Islet precursor cell (in vitro differentiated cells): ENCODE results near the gene SLC9A3.
"Not testable (repeated sequence)": the region's sequence is repeated elsewhere in the genome, so short reads cannot be mapped to it uniquely, and the experiment has no call there.

Experiments used
- DNase-seq: peaks from one replicate; pipeline ENCODE4 v3.0.0-alpha.2; 2018

SLC9A3 gene

GRCh38 chr5:524973-525761, 918 bp upstream of the SLC9A3 start:
- DNase-seq, result no peak

DNA sequence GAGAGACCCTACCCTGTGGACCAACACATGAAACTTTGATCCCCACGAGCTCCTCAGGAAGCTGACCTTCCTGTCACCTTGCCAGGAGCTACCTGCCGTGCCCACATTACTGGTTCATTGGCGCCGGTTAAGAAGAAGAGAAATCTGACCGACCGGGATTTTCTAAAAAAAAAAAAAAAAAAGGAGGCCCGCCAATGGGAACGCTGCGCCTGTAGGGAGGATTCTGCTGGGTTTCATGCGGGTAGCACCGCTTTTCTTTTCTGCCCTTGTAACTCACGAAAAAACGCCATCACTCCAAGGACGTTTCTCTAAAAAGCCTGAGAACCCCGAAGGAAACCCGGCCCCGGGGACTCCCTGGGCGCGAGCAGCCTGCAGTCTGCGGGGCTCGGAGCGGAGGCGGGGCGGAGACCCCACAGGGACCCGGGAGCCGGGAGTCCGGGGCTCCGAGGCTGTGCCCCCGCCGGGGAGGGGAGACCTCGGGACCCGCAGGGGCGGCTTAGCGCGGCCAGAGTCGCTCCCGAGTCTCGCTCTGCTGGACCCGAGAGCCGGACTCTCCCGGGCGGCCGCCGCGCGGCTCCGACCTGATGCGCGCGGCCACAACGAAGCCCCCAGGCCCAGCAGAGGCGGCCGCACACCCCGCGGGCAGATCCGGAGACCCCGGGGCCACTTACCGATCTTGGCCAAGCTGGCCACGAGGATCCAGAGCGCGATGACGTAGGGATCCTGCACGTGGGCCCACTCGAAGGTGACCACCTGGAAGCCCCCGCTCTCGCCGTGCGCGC, 617 bp downstream of the SLC9A3 start:
- DNase-seq, result no peak

DNA sequence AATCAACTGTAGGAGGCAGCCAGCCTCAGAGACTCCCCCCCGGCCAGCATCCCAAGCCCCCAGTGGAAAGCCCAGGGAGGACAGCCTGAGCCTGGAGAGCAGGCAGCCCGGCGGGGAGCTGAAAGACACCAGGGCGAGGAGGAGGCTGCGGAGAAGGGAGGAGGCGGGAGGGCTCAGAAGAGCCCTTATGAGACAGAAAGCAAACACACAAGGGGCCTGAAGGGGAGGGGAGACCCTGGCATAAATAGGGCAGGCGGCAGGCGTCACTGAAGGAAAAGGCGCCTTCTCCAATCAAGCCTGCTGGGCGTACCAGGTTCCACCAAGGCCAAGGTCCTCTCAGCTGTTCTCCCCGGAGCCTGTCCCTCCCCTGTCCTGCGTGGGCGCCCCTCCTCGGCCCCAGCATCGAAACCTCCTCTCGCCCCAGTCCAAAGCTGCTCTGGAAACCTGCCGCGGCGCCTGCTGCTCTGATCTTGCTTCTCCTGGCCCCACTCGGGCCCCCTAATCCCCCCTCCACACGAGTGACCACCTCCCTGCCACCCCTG, 1.3 kb downstream of the SLC9A3 start:
- no peak for DNase-seq

GRCh38 chr5:522116-522515, 2.1 kb downstream of the SLC9A3 start:
- no peak for DNase-seq

DNA sequence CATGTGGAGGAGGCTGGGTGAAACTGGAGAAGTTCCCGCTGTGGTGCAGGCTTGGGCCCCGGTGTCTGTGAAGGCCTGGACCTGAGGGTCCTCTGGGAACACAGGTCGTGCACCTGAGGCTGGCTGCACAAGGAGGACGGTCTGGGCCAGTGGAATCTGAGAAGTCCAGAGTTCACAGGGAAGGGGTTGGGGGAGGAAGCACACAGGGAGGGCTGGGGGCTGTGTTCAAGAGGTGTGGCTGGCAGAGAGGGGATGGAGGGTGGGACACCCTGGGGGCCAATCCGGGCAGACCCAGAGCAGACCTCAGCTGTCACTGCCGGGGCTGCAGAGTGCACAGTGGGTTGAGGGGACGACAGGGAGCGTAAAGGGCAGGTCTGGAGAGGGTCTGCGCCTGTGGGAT, 2.6 kb downstream of the SLC9A3 start:
- no peak for DNase-seq

DNA sequence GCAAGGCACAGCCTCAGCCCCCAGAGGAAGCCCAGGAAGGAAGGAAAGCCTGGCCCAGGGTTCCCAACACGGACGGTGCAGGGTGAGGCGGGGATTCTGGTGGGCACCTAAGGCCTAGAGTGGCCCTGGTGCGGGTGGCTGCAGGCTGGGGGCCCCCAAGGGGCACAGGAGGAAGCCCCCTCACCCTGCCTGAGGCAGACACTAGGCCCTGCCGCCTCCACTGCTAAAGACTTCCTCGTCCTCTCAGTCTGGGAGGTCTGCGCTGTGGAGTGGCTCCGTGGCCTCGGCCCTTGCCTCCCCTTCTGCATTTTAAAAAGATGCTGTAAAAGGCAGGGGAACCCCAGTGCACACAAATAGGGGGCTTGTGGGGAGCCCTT, 3.4 kb downstream of the SLC9A3 start:
- DNase-seq, result no peak

GRCh38 chr5:520196-520849, 3.9 kb downstream of the SLC9A3 start:
- DNase-seq, result no peak

DNA sequence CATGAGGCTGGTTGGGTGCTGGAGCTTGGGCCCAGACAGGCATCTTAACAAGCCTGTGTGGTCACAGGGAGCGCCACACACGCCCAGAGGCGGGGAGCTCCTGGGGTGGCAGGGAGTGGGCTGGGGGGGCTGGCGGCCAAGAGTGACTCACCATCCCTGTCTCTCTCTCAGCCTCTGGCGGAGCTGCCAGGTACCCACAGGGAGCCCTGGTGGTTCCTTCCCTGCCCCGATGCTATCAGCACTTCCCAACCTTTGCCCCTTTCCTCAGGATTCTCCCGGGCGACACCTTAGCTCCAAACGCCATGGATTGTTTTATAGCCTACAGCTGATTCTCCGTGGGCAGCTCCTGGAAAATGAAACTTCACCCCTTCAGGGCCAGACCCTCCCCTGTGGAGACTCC, 5.5 kb downstream of the SLC9A3 start:
- DNase-seq, result no peak

DNA sequence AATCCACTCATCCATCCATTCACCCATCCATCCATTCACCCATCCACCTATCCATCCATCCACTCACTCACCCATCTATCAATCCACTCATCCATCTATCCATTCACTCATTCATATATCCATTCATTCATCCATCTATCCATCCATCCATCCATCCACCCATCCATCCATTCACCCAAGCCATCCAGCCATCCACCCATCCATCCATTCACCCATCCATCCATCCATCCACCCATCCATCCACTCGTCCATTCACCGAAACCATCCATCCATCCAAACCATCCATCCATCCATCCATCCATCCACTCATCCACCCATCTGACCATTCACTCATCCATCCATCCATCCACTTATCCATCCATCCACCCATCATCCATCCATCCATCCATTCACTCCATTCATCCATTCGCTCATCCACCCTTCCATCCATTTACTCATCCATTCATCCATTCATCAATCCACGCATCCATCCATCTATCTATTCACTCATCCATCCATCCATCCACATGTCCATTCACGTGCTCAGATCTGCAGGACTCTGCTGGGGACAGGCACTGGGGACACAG, 6.6 kb downstream of the SLC9A3 start:
- DNase-seq, result no peak

DNA sequence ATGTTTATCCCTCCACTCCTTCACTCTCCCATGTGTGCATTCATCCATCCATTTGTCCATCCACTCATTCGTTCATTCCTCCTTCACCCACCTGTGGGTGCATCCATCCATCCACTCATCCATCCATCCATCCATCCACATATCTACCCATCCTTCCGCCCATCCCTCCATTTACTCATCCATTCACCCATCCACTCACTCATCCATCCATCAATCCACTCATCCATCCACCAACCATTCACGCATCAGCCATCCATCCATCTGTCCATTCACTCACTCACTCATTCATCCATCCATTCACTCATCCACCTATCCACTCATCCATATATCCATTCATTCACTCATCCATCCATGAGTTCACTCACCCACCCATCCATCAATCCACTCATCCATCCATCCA, 7.3 kb downstream of the SLC9A3 start:
- no peak for DNase-seq

- DNase-seq, result no peak
Measured at GRCh38 chr5:516338-516925, 7.8 kb downstream of the SLC9A3 start.

DNA sequence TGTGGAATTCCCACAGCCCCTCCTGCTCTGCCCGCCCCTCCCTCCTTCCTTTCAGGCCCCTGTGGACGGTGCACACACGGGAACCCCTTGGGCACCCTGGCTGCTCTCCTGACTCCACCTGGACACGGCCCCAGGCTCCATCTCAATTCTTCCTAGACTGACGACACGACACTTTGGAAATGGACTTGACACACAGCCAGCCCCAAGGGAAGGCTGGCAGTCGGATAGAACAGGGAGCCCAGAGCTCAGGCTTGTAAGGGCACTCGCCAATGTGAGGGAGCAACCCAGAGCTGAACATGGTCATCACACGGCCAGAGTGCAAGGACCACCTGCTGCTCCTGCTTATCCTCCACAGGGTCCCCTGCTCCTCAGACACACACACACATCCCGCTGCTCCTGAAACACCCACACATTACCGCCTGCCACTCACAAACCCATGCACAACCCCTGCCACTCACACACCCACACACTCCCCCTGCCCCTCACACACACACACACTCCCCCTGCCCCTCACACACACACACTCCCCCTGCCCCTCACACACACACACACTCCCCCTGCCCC, 8.9 kb downstream of the SLC9A3 start:
- no peak for DNase-seq

- no peak for DNase-seq
Measured at GRCh38 chr5:514673-515072, 9.6 kb downstream of the SLC9A3 start.

DNA sequence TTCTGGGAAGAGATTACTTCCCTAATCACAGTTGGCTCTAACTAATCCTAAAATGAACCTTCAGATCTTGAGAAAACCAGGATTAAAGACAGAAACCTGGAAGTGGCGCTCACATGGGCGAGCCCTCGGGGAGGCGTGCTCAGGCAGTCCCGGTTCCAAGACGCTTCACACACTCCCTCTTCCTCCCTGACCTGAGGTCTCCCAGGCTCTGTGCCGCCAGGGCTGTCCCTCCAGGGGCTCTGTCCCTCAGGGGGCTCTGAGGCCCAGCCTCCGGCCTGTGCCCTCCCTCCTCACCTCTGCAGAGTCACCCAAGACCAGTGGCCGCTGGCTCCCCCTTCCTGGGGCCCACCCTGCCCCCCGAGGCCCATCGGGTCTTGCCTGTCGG, 10.2 kb downstream of the SLC9A3 start:
- no peak for DNase-seq

DNA sequence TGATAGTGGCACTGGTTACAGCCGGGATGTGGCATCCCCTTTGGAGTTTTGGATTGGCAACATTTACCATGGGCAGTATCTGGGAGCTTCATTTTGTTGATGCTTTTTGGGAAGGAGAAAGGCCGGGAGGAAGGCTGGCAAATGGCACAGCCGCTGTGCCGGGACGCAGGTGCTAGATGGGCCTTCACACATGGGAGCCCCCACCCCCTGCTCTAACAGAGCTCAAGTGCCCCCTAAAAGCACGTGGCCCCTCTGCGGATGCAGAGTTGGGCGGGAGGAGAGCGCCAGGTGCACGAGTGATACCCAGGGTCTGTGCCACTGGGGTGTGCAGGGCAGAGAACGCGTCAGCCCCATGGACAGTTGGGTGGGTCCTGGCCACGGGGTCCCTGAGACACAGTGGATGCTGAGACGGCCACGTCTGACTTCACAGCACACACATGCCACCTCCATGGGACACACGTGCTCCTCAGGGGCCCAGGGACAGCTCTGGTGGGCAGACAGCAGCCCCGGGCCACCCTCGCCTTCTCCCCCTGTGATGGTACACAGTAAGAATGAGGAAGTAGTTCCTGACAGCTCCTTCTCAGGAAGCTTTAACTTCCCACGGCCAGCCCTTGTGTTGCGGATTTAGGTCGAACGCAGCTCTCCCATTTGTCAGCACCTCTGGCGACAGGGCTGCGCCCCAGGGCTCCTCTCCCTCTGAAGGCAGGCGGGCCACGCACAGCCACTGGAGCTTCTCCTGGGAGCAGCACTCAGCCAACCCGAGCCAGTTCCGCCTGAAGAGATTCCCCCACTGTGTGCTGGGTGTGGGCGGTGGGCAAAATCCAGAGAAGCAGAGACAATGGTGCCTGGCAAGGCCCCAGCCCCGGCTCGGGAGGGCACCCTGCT, 10.8 kb downstream of the SLC9A3 start:
- no peak for DNase-seq

GRCh38 chr5:511476-511875, 12.8 kb downstream of the SLC9A3 start:
- DNase-seq, result no peak

DNA sequence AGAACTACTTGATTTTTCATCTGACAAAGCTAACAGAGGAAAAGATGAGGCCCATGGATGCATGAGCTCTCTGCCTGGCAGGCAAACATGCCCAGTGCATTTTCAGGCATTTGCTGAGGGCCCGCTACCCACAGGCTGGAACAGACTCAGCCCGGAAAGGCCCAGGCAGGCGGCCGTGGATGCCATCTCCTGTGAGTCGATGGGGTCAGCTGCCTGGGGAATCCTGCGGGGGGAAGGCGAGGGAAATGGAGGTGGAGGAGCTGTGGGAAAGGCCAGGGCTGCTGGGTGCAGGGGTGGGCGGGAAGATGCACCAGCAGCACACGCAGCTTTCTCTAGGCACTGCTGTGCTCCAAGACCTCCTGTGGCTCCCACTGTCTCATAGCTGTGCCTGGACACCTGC, 13.7 kb downstream of the SLC9A3 start:
- DNase-seq, result no peak

GRCh38 chr5:509611-510185, 14.6 kb downstream of the SLC9A3 start:
- DNase-seq, result no peak

- DNase-seq, result not testable (repeated sequence)
Measured at GRCh38 chr5:507986-508575, 16.2 kb downstream of the SLC9A3 start.

DNA sequence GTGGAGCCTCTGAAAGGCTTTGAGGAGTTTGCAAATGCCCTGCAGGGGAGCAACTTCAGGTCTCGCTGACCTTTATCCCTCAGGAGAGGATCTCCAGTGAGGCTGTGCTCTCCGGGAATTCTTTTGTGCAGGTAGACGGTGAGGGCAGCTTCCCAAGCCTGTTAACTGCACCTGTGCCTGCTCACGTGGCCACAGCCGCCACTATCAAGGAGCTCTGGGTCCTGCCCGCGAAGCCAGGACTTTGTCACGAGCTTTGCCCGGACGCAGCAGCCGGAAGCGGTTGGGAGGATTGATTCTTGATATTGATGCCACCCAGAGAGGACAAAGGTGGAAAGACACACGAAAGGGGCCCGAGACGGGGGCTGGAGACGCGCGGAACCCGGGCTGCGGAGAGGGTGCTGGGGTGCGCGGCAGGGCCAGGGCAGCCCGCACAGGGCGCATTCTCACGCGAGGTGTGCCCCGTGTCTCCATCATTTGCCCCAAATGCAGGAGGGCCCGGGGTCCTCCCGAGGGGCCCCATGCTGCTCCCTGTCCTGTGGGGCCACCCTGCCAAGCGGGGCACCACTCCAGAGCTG, 18.2 kb downstream of the SLC9A3 start:
- DNase-seq, result no peak
